ENCODE data around the gene PBX3. TPM values are rescaled to one million over a fixed set of nuclear protein-coding genes. Genes with fewer than 3 reads are reported as not detected.

Gene PBX3
- total and polyA plus RNA-seq, 10 donors, result 7.2 to 58.4 (median 34.1) TPM

DNA sequence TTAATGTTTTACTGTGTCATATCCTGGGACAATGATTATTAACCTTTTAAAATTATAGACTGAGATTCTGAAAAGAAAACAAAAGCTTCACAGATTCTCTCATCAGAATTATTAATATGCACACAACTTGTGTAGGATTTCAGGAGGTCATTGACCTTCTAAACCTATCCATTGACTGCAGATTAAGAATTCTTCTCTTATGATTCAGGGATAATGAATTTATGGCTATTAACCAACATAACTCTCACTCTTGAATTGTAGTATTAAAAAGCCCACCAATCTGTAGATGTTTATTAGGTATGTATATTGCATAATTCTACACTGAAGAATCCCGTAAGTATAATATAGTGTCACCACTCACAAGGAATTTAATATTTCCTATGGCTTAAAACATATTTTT lies 179.8 kb downstream of the PBX3 start:
- no peak overlapping the region for H3K4me3 ChIP-seq
- TF ChIP-seq POLR2AphosphoS5 (IDR thresholded peaks at IDR 0.05) (no peak), POLR2A (IDR thresholded peaks at IDR 0.05) (no peak)
- TF ChIP-seq, protein P1, sequence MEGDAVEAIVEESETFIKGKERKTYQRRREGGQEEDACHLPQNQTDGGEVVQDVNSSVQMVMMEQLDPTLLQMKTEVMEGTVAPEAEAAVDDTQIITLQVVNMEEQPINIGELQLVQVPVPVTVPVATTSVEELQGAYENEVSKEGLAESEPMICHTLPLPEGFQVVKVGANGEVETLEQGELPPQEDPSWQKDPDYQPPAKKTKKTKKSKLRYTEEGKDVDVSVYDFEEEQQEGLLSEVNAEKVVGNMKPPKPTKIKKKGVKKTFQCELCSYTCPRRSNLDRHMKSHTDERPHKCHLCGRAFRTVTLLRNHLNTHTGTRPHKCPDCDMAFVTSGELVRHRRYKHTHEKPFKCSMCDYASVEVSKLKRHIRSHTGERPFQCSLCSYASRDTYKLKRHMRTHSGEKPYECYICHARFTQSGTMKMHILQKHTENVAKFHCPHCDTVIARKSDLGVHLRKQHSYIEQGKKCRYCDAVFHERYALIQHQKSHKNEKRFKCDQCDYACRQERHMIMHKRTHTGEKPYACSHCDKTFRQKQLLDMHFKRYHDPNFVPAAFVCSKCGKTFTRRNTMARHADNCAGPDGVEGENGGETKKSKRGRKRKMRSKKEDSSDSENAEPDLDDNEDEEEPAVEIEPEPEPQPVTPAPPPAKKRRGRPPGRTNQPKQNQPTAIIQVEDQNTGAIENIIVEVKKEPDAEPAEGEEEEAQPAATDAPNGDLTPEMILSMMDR (IDR thresholded peaks at IDR 0.05 in 8 of 11, conservative IDR thresholded peaks at IDR 0.05 in 3 of 11), result no peak

DNA sequence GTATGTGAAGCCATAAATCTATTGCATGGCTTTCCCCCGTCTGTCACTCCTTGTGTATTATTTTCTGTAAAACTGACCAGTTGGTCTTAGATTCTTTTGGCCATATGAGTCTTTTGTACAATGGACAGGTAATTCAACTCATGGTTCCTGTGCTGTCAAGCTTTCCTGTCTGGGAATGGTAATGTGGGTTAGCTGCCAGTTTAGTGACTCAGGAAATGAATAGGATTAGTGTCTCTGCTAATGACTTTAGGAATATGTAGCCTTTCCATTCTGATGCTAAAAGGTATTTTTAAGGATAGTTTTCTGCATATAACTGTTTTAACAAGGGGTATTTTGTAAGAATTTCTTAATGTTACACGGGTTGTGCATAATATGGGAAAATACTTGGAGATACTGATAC lies 182.7 kb downstream of the PBX3 start:
- Histone ChIP-seq H3K27ac (no peak overlapping the region), H3K4me1 (no peaks in the 10 kb centered on the region), H3K9me3 (no peaks in the 10 kb centered on the region), H3K27me3 (replicated peaks in 1 of 7) (no peaks in the 10 kb centered on the region), H3K4me3 (no peak overlapping the region), H3K36me3 (peaks cover 0 to 29% (median 9%) of the 10 kb centered on the region in 6 donors)
- no peak for DNase-seq
- TF ChIP-seq POLR2A (IDR thresholded peaks at IDR 0.05), result no peak
- TF ChIP-seq, protein P1 (IDR thresholded peaks at IDR 0.05 in 8 of 11, conservative IDR thresholded peaks at IDR 0.05 in 3 of 11), result no peak
- intact Hi-C loops (cut with DNase I; ENCODE audit: low total_unique reads), result no loop called here
- WGBS, 5 donors, result 71 to 90% (median 84%) methylated on average over 2 of the region's 2 CpGs

More for the DNA sequence above, 179.8 kb downstream of the PBX3 start:
- Histone ChIP-seq H3K9me3 (no peaks in the 10 kb centered on the region), H3K27me3 (replicated peaks in 1 of 7) (no peaks in the 10 kb centered on the region), H3K27ac (no peak overlapping the region), H3K36me3 (peaks cover 0 to 13% (median 3%) of the 10 kb centered on the region in 6 donors), H3K4me1 (no peaks in the 10 kb centered on the region)
- intact Hi-C loops (cut with DNase I; ENCODE audit: low total_unique reads), result no loop called here
- 93 to 100% (median 97%) methylated on average over 1 of the region's 1 CpG for WGBS, 5 donors
- DNase-seq, result no peak

DNA sequence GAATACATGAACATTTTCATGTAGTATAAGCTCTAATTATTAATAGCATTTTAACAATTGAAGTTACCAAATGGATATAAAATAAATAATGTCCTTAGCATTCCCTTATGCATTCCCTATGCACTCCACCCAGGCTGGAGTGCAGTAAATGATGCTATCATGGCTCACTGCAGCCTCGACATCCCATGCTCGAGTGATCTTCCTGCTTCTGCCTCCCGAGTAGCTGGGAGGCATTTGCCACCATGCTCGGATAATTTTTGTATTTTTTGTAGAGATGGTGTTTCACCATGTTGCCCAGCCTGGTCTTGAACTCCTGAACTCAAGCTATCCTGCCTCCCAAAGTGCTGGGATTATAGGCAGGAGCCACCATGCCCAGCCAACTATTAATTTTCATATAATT lies 184.0 kb downstream of the PBX3 start:
- H3K4me1 ChIP-seq, result no peaks in the 10 kb centered on the region
- no peak for TF ChIP-seq POLR2AphosphoS5 (IDR thresholded peaks at IDR 0.05)
- TF ChIP-seq, protein P1 (IDR thresholded peaks at IDR 0.05 in 8 of 11, conservative IDR thresholded peaks at IDR 0.05 in 3 of 11), result no peak
- TF ChIP-seq POLR2A (IDR thresholded peaks at IDR 0.05), result no peak

DNA sequence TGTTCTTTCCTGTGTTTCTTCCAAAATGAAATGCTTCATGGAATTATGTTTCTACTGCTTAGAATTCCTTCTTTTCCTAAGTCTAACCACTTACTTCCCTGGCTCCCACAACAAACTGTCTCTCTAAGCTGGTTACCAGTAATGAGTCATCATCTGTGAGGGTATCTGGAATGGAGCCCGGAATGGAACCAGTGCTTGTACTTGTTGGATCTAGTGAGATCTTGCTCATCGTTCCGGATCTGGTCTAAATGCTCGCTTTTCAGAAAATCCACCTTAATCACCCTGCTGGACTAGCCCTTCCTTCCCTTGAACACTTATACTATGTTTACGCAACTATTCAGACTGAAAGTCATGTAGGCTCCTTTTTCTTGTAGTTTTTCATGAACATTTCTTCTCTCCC lies 184.8 kb downstream of the PBX3 start:
- intact Hi-C loops (cut with DNase I; ENCODE audit: low total_unique reads), result no loop called here
- no peaks in the 10 kb centered on the region for H3K27me3 ChIP-seq (replicated peaks in 1 of 7)
- no peak overlapping the region for H3K4me3 ChIP-seq
- WGBS, 5 donors, result 87 to 95% (median 93%) methylated on average over 5 of the region's 5 CpGs
- no peaks in the 10 kb centered on the region for H3K9me3 ChIP-seq
- no peaks in the 10 kb centered on the region for H3K4me1 ChIP-seq
- H3K36me3 ChIP-seq, result peaks cover 0 to 51% (median 22%) of the 10 kb centered on the region in 6 donors
- TF ChIP-seq POLR2AphosphoS5 (IDR thresholded peaks at IDR 0.05), result no peak
- TF ChIP-seq, protein P1 (IDR thresholded peaks at IDR 0.05 in 8 of 11, conservative IDR thresholded peaks at IDR 0.05 in 3 of 11), result no peak
- TF ChIP-seq POLR2A (IDR thresholded peaks at IDR 0.05), result no peak
- no peak for DNase-seq
- no peak overlapping the region for H3K27ac ChIP-seq

More for the DNA sequence above, 184.0 kb downstream of the PBX3 start:
- DNase-seq, result no peak
- Histone ChIP-seq H3K27ac (no peak overlapping the region), H3K27me3 (replicated peaks in 1 of 7) (no peaks in the 10 kb centered on the region), H3K36me3 (peaks cover 0 to 43% (median 19%) of the 10 kb centered on the region in 6 donors), H3K9me3 (no peaks in the 10 kb centered on the region), H3K4me3 (no peak overlapping the region)
- intact Hi-C loops (cut with DNase I; ENCODE audit: low total_unique reads), result no loop called here
- WGBS, 5 donors, result 92 to 98% (median 96%) methylated on average over 4 of the region's 4 CpGs
